Neural cell (in vitro differentiated cells): ENCODE data around the gene ABCA8. TPM values are rescaled to one million over a fixed set of nuclear protein-coding genes. Genes with fewer than 3 reads are reported as not detected.

ENCODE experiments used
- H2AFZ ChIP-seq: fragments of 200-600, 300-800 bp; sonication (generic), shearing (Covaris generic); 2 replicates; pipeline ENCODE4 v1.6.0; 2014; ENCODE audit warnings: low read depth, mild to moderate bottlenecking, antibody characterized with exemption, low read length, moderate library complexity
- H3F3A ChIP-seq: fragments of 200-600 bp; shearing (Covaris generic); 2 replicates; pipeline ENCODE4 v1.6.1; 2016; ENCODE audit warnings: mild to moderate bottlenecking, moderate library complexity, mixed read lengths, antibody characterized with exemption, low read length; ENCODE audit not compliant: insufficient read depth, poor library complexity, severe bottlenecking
- H3K27ac ChIP-seq: fragments of 200-600, 300-800 bp; sonication (generic), shearing (Covaris generic); 2 replicates; pipeline ENCODE4 v1.5.1; 2014; ENCODE audit warnings: mild to moderate bottlenecking, low read length, moderate library complexity
- H3K27me3 ChIP-seq: fragments of 300-800, 200-600 bp; sonication (generic), shearing (Covaris generic); 2 replicates; pipeline ENCODE4 v1.6.0; 2014; ENCODE audit warnings: mild to moderate bottlenecking, low read depth, low read length, moderate library complexity; ENCODE audit not compliant: insufficient read depth
- H3K36me3 ChIP-seq: fragments of 300-800, 200-600 bp; sonication (generic), shearing (Covaris generic); 2 replicates; pipeline ENCODE4 v1.5.1; 2014; ENCODE audit warnings: mild to moderate bottlenecking, antibody characterized with exemption, low read length, moderate library complexity; ENCODE audit not compliant: insufficient read depth
- H3K4me2 ChIP-seq: fragments of 300-800, 200-600 bp; sonication (generic), shearing (Covaris generic); 2 replicates; pipeline ENCODE4 v1.6.0; 2014; ENCODE audit warnings: mild to moderate bottlenecking, low read length
- H3K4me3 ChIP-seq: fragments of 300-800, 200-600 bp; sonication (generic), shearing (Covaris generic); 2 replicates; pipeline ENCODE4 v1.5.1; 2014; ENCODE audit warnings: mild to moderate bottlenecking, low read length, moderate library complexity
- H3K79me2 ChIP-seq: fragments of 200-600 bp; shearing (Covaris generic); replicated peaks from 2 replicates; pipeline ENCODE4 v1.6.0; 2014; ENCODE audit warnings: mild to moderate bottlenecking, low read length, moderate library complexity; ENCODE audit not compliant: insufficient read depth
- H3K9ac ChIP-seq: fragments of 300-800, 200-600 bp; sonication (generic), shearing (Covaris generic); 2 replicates; pipeline ENCODE4 v1.6.1; 2016; ENCODE audit warnings: mild to moderate bottlenecking, low read length, mixed read lengths
- H3K9me2 ChIP-seq: fragments of 200-600 bp; shearing (Covaris generic); 2 replicates; pipeline ENCODE4 v1.6.1; 2016; ENCODE audit warnings: mild to moderate bottlenecking, low read length, mixed read lengths; ENCODE audit not compliant: insufficient read depth
- H3K9me3 ChIP-seq: fragments of 200-600, 300-800 bp; sonication (generic), shearing (Covaris generic); 2 replicates; pipeline ENCODE4 v1.6.1; 2016; ENCODE audit warnings: mild to moderate bottlenecking, mixed run types, low read length, moderate library complexity, mixed read lengths
- H4K20me1 ChIP-seq: fragments of 200-600 bp; shearing (Covaris generic); 2 replicates; pipeline ENCODE4 v1.6.1; 2016; ENCODE audit warnings: mild to moderate bottlenecking, mixed run types; ENCODE audit not compliant: insufficient read depth
- CTCF ChIP-seq: fragments of 450-650 bp; IDR thresholded peaks from 2 replicates; pipeline ENCODE4 v1.5.1; 2014; ENCODE audit warnings: antibody characterized with exemption, mild to moderate bottlenecking, moderate library complexity; ENCODE audit not compliant: poor library complexity, severe bottlenecking
- EP300 ChIP-seq: fragments of 450-650 bp; conservative IDR thresholded peaks from 2 replicates; pipeline ENCODE4 v1.6.1; 2014; ENCODE audit warnings: antibody characterized with exemption, mild to moderate bottlenecking, moderate library complexity; ENCODE audit not compliant: poor library complexity, severe bottlenecking
- EZH2 ChIP-seq: fragments of 200-600, 300-800 bp; shearing (Covaris generic), sonication (generic); IDR thresholded peaks from 2 replicates; pipeline ENCODE4 v1.6.1; 2014; ENCODE audit warnings: antibody characterized with exemption, low read length, borderline replicate concordance, mild to moderate bottlenecking; ENCODE audit not compliant: insufficient read depth, poor library complexity, severe bottlenecking
- MXI1 ChIP-seq: fragments of 450-650 bp; conservative IDR thresholded peaks from 2 replicates; pipeline ENCODE4 v1.6.1; 2014; ENCODE audit warnings: antibody characterized with exemption, mild to moderate bottlenecking; ENCODE audit not compliant: poor library complexity, severe bottlenecking
- POLR2AphosphoS5 ChIP-seq: IDR thresholded peaks from 2 replicates; pipeline ENCODE4 v1.6.1; 2012
- RAD21 ChIP-seq: fragments of 450-650 bp; conservative IDR thresholded peaks from 2 replicates; pipeline ENCODE4 v1.6.1; 2014; ENCODE audit warnings: antibody characterized with exemption, mild to moderate bottlenecking, moderate library complexity
- REST ChIP-seq: IDR thresholded peaks from 2 replicates; pipeline ENCODE4 v1.6.1; 2012; ENCODE audit warnings: borderline replicate concordance
- SMC3 ChIP-seq: fragments of 450-650 bp; conservative IDR thresholded peaks from 2 replicates; pipeline ENCODE4 v1.6.1; 2014; ENCODE audit warnings: antibody characterized with exemption, mild to moderate bottlenecking, moderate library complexity; ENCODE audit not compliant: poor library complexity
- TAF1 ChIP-seq: IDR thresholded peaks from 2 replicates; pipeline ENCODE4 v1.6.1; 2012; ENCODE audit warnings: low read depth
- polyA plus RNA-seq: library from polyadenylated mRNA; depleted of rRNA; stranded (reverse); fragments of >200 nt; gene quantifications from 2 replicates; pipeline ENCODE4 v1.2.3, GENCODE V29; 2014

Gene ABCA8
- polyA plus RNA-seq, 1 donor from 2014 or later = not detected

GRCh38 chr17:68830313-68830712, 124.9 kb downstream of the ABCA8 start:
- H3K36me3 ChIP-seq = no peaks in the 10 kb centered on the region
- TF ChIP-seq MXI1 (no peak), REST (no peak)
- no peaks in the 10 kb centered on the region for H3K27me3 ChIP-seq
- no peaks in the 10 kb centered on the region for H3F3A ChIP-seq
- H3K27ac ChIP-seq = no peak overlapping the region
- no peaks in the 10 kb centered on the region for H3K79me2 ChIP-seq
- H3K4me3 ChIP-seq = no peak overlapping the region
- H4K20me1 ChIP-seq = no peaks in the 10 kb centered on the region
- no peaks in the 10 kb centered on the region for H3K9me2 ChIP-seq
- H2AFZ ChIP-seq = no peak overlapping the region
- no peak overlapping the region for H3K4me2 ChIP-seq
- no peak overlapping the region for H3K9ac ChIP-seq
- peaks cover 2% of the 10 kb centered on the region for H3K9me3 ChIP-seq

GRCh38 chr17:68829211-68829610, 126.0 kb downstream of the ABCA8 start:
- H3K9me2 ChIP-seq = no peaks in the 10 kb centered on the region
- no peak overlapping the region for H3K4me3 ChIP-seq
- no peaks in the 10 kb centered on the region for H3K79me2 ChIP-seq
- no peaks in the 10 kb centered on the region for H3K36me3 ChIP-seq
- H3K27ac ChIP-seq = no peak overlapping the region
- H3K9me3 ChIP-seq = peaks cover 2% of the 10 kb centered on the region
- H2AFZ ChIP-seq = no peak overlapping the region
- no peaks in the 10 kb centered on the region for H3F3A ChIP-seq
- H4K20me1 ChIP-seq = no peaks in the 10 kb centered on the region
- no peak overlapping the region for H3K4me2 ChIP-seq
- H3K9ac ChIP-seq = no peak overlapping the region
- TF ChIP-seq TAF1 = no peak
- no peak for TF ChIP-seq MXI1
- no peak for TF ChIP-seq RAD21
- no peak for TF ChIP-seq EP300
- no peak for TF ChIP-seq REST
- no peak for TF ChIP-seq CTCF
- TF ChIP-seq POLR2AphosphoS5 = no peak
- no peak for TF ChIP-seq SMC3
- no peak for TF ChIP-seq EZH2
- H3K27me3 ChIP-seq = no peaks in the 10 kb centered on the region
